ENCODE results near the gene MMP19. TPM values are rescaled to one million over a fixed set of nuclear protein-coding genes. Genes with fewer than 3 reads are reported as not detected.

The MMP19 gene
- total and polyA plus RNA-seq, 8 donors: 0.63 to 7.5 (median 3.0) TPM

DNA sequence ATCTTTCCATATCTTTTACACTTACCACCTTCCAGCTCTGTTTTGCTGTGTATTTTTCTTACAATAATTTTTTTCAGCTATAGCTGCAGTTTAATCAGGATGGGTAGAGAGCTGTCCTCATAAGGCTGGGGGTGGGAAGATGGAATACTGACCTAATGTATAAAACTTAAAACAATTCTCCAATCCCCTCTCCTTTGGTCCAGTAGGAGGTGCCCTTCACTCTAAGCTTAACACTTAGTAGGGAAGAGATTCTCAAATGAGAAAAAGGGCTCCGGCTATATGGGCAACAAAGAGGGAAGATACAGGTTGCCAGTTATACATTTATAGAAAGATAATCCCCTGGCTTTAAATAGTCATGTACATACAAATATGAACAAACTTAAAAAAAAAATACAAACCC, 22.1 kb downstream of the MMP19 start:
- no peak overlapping the region for H3K4me3 ChIP-seq
- H3K9me3 ChIP-seq: no peaks in the 10 kb centered on the region
- FAIRE-seq: no peak
- no peak for DNase-seq
- H3K27ac ChIP-seq: no peak overlapping the region
- H3K4me1 ChIP-seq: peaks cover 24 to 41% (median 39%) of the 10 kb centered on the region in 3 donors
- 88% methylated on average over 1 of the region's 1 CpG for WGBS, 2 donors
- TF ChIP-seq CTCF (IDR thresholded peaks at IDR 0.05): no peak
- H3K36me3 ChIP-seq: peaks cover 0 to 20% (median 3%) of the 10 kb centered on the region in 3 donors
- H3K27me3 ChIP-seq: no peaks in the 10 kb centered on the region
- intact Hi-C loops (cut with DNase I): no loop called here
- no peak for ATAC-seq

DNA sequence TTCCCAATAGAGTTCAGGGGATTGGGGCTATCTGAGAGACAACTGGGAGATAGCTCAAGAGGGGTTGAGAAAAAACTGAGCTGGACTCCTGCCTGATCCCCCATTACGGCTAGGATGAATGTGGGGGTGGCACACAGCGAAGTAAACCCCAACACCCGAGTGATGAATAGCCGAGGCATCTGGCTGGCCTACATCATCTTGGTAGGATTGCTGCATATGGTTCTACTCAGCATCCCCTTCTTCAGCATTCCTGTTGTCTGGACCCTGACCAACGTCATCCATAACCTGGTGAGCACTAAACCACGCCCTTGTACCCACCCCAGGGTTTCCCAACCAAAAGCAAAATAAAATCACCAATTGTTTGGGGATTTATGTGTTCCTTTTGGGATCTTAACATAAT, 23.9 kb downstream of the MMP19 start:
- ATAC-seq: no peak
- H3K9me3 ChIP-seq: no peaks in the 10 kb centered on the region
- H3K27me3 ChIP-seq: no peaks in the 10 kb centered on the region
- H3K36me3 ChIP-seq: peaks cover 0 to 20% (median 3%) of the 10 kb centered on the region in 3 donors
- no peak for TF ChIP-seq CTCF (IDR thresholded peaks at IDR 0.05)
- 56 to 65% methylated on average over 6 of the region's 6 CpGs for WGBS, 2 donors
- no peak overlapping the region for H3K27ac ChIP-seq
- DNase-seq: no peak
- FAIRE-seq: no peak
- intact Hi-C loops (cut with DNase I): no loop called here
- peaks cover 23 to 37% (median 28%) of the 10 kb centered on the region in 3 donors for H3K4me1 ChIP-seq
- peak overlapping the region in 1 of 4 donors; percentile 76 for H3K4me3 ChIP-seq

DNA sequence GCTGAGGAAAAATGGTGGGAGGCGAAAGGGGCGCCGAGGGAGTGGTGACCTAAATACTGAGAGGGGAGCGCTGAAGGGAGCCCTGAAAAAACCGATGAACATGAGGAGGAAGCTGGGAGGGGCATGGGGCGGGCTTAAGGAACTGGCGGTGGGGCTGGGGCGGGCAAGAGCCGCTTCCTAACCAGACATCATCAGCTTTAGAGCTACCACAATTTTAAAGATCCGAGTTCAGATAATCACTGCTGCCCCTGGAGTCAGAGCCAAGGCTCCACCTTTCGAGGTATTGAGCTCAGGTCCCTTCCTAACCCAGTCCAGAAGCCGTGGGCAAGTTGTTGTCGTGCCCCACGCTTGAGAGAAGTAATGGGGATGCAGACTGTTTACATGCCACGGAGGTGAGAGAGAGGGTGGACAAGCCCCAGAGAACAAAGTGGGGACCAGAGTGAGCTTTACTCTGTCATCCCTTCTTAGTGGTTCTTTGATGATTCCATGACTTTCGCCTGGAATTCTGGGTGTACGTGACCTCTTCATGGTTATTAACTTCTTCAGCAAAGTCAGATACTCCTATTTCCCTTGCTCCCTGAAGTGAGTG, 24.5 kb downstream of the MMP19 start:
- peak; percentile 32 to 65 (median 54) for ATAC-seq
- H3K36me3 ChIP-seq: peaks cover 0 to 20% (median 3%) of the 10 kb centered on the region in 3 donors
- no peak for DNase-seq
- peak overlapping the region; percentile 47 to 81 (median 68) for H3K4me3 ChIP-seq
- no peak for TF ChIP-seq CTCF (IDR thresholded peaks at IDR 0.05)
- H3K27me3 ChIP-seq: no peaks in the 10 kb centered on the region
- H3K4me1 ChIP-seq: peaks cover 21 to 32% (median 22%) of the 10 kb centered on the region in 3 donors
- intact Hi-C loops (cut with DNase I): no loop called here
- 1% methylated on average over 17 of the region's 17 CpGs for whole genome bisulfite sequencing, 2 donors
- peak overlapping the region in 3 of 4 donors; percentile 22 to 59 (median 42) for H3K27ac ChIP-seq
- H3K9me3 ChIP-seq: no peaks in the 10 kb centered on the region
- no peak for FAIRE-seq

DNA sequence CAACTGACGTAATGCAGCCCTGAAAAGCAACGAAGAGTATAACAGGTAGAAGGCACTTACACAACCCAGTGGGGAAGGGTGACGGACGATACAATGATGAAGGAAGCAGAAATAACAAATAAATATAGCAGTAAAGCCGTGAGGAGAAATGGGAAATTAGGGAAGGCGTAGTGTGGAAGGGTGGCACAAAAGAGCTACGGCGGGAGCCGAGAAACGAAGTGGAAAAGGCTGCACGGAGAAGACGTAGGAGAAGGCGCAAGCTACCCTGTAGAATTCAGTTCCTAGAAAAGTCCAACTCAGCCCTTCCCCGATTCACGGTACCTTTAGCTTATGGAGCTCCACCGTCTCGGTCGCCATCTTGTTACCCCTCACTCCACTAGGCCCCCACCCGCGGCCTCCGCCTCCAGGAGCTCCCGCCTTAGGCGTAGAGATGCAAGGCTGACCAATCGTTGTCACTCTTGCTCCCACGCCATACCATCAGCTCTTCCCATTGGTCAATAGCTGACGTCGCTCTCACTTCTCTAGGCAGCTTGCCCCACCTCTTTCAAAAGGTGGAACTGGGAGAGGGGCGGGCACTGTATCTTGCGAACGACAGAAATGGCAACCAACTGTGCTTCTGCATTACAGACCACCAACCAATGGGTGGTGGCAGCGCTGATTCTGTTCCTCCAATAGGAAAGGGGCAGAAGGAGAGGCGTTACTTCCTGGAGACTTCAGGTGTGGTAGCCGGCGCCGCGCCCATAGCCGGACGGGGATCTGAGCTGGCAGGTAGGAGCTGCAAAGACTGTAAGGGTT, 25.2 kb downstream of the MMP19 start, which contains the start of the genes ORMDL2 and SARNP:
TSS of gene ORMDL2 (plus strand) at position 697 of the 795 bp plus-strand sequence. CDS start 959 bp downstream, outside the sequence.
TSS of gene SARNP (minus strand) at position 380 of the 795 bp plus-strand sequence. CDS start at position 357, 23 bp downstream.
- 0 to 1% methylated on average over 38 of the region's 38 CpGs for WGBS, 2 donors
- Histone ChIP-seq H3K4me1 (peaks cover 15 to 25% (median 16%) of the 10 kb centered on the region in 3 donors), H3K27ac (peak within 1 kb of the TSS; percentile 63 to 89 (median 76)), H3K36me3 (peaks cover 0 to 20% (median 3%) of the 10 kb centered on the region in 3 donors), H3K4me3 (peak within 1 kb of the TSS; percentile 60 to 81 (median 77)), H3K9me3 (no peaks in the 10 kb centered on the region), H3K27me3 (no peaks in the 10 kb centered on the region)
- peak; percentile 98 for FAIRE-seq
- TF ChIP-seq CTCF (IDR thresholded peaks at IDR 0.05): no peak
- DNase-seq: peak; percentile 92 to 99 (median 96)
- peak; percentile 95 to 98 (median 96) for ATAC-seq
- intact Hi-C loops (cut with DNase I): no loop called here

All from pancreas (tissue), 10 donors.